Measurements from ENCODE around the gene SOS2. TPM values are rescaled to one million over a fixed set of nuclear protein-coding genes. Genes with fewer than 3 reads are reported as not detected.

SOS2 gene
- total RNA-seq, 2 donors from 2014 or later = 38.7 to 40.2 TPM

DNA sequence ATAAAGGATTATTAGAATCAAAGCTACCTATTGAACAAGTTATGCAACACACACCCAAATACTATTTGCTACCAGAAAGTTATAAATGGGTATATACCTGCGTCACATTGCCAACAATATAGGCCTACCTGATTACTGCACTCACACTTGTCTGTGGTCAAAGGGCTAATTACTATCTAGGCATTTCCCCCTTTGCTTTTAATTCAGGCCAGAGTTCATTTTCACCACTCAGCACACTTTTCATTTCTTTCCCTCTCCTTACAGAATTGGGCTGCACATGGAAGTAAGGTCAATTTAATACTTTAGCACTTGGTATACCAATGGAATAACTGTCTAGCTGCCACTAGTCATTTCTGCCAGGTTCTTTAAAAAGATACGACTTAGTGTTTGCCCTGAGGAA is 1.7 kb downstream of the SOS2 start:
- TF ChIP-seq, protein P1, sequence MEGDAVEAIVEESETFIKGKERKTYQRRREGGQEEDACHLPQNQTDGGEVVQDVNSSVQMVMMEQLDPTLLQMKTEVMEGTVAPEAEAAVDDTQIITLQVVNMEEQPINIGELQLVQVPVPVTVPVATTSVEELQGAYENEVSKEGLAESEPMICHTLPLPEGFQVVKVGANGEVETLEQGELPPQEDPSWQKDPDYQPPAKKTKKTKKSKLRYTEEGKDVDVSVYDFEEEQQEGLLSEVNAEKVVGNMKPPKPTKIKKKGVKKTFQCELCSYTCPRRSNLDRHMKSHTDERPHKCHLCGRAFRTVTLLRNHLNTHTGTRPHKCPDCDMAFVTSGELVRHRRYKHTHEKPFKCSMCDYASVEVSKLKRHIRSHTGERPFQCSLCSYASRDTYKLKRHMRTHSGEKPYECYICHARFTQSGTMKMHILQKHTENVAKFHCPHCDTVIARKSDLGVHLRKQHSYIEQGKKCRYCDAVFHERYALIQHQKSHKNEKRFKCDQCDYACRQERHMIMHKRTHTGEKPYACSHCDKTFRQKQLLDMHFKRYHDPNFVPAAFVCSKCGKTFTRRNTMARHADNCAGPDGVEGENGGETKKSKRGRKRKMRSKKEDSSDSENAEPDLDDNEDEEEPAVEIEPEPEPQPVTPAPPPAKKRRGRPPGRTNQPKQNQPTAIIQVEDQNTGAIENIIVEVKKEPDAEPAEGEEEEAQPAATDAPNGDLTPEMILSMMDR (IDR thresholded peaks at IDR 0.05) = no peak
- no peak for ATAC-seq (ENCODE audit: insufficient number of reproducible peaks, low FRiP score, low read depth)
- DNase-seq (ENCODE audit: low spot score) = no peak
- peak overlapping the region; percentile 96 to 97 for H3K27ac ChIP-seq
- peak overlapping the region; percentile 82 for H3K4me3 ChIP-seq
- peaks cover 45 to 73% of the 10 kb centered on the region in 2 donors for H3K4me1 ChIP-seq (ENCODE audit: control insufficient read depth in 1 of 2, low read depth in 2 of 2)
- H3K36me3 ChIP-seq = no peaks in the 10 kb centered on the region
- H3K9me3 ChIP-seq = no peaks in the 10 kb centered on the region
- no peaks in the 10 kb centered on the region for H3K27me3 ChIP-seq (replicated peaks; ENCODE audit: insufficient read depth)

DNA sequence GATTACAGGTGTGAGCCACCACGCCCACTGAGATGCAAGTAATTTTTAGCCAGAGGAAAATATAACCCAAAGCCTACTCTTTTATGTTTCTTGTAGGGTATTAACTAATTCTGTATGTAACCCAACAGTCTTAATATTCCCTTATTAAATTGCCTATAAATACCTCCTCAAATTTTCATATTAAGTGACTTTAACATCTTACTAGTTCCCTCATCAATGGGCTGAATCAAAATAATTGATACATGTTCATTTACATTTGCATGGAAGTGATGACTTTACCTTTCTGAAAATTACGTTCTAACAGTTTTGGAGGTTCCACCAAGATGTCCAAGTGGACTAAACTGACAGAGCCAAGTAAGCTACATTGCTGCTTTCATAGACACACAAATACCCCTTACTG is 3.1 kb downstream of the SOS2 start:
- H3K4me3 ChIP-seq = no peak overlapping the region
- TF ChIP-seq, protein P1 (IDR thresholded peaks at IDR 0.05) = no peak
- ATAC-seq (ENCODE audit: insufficient number of reproducible peaks, low FRiP score, low read depth) = no peak
- peaks cover 45 to 74% of the 10 kb centered on the region in 2 donors for H3K4me1 ChIP-seq (ENCODE audit: control insufficient read depth in 1 of 2, low read depth in 2 of 2)
- no peak overlapping the region for H3K27ac ChIP-seq
- no peak for DNase-seq (ENCODE audit: low spot score)
- H3K27me3 ChIP-seq (replicated peaks; ENCODE audit: insufficient read depth) = no peaks in the 10 kb centered on the region
- H3K9me3 ChIP-seq = no peaks in the 10 kb centered on the region
- no peaks in the 10 kb centered on the region for H3K36me3 ChIP-seq

DNA sequence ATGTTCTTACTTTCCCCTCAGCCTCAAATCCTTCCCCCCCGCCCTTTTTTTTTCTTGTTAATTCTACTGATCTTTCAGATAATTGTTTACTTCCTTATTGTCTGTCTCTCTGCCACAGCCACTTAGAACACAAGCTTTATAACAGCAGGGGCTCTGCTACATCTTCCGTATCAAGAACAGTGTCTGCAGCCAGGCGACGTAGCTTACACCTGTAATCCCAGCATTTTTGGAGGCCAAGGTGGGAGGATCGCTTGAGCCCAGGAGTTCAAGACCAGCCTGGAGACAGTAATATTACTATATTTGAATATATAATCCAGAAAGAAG is 5.4 kb downstream of the SOS2 start:
- Histone ChIP-seq H3K36me3 (no peaks in the 10 kb centered on the region), H3K4me1 (ENCODE audit: control insufficient read depth in 1 of 2, low read depth in 2 of 2) (peaks cover 47 to 78% of the 10 kb centered on the region in 2 donors), H3K27ac (peak overlapping the region; percentile 4 to 42), H3K27me3 (replicated peaks; ENCODE audit: insufficient read depth) (no peaks in the 10 kb centered on the region), H3K4me3 (no peak overlapping the region), H3K9me3 (no peaks in the 10 kb centered on the region)
- TF ChIP-seq, protein P1 (IDR thresholded peaks at IDR 0.05) = no peak
- ATAC-seq (ENCODE audit: insufficient number of reproducible peaks, low FRiP score, low read depth) (no peak), DNase-seq (ENCODE audit: low spot score) (no peak)

DNA sequence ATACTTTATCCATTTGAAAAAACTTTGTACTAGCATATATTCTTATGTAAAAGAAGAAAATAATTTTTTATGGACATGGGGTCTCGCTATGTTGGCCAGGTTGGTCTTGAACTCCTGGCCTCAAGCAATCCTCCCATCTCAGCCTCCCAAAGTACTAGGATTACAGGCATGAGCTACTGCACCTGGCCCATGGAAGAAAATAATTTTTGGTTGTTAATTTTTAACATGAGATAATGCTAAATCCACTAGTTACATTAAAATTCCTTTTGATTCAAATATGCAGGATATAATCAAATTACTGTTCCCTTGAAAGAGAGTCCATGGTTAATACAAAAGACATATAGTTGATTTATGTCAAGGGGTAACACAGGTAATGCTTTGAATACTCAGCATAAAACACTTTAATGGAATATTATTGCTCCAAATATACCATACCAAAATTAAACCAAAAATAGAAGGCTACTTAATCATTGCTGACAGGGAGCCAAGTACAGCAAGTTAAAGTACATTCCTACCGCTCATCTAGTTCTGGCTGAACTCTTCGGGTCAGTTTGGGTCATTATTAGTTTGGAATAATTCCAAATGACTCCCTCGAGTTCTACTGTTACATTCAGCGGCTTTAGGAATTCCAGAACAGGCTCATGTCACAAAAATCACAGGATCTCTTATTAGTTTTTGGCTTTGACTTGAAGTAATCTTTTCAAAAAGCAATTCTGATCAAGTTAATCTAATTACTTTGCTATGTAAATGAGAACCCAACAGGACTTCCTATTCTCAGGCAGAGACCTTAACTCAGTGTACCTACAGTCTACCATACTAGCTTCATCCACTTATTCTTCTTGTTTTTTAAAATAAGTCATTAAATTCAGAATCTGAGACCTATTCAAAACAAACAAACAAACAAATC is 6.1 kb downstream of the SOS2 start:
- TF ChIP-seq, protein P1 (IDR thresholded peaks at IDR 0.05) = no peak
- no peak for DNase-seq (ENCODE audit: low spot score)
- peak; percentile 80 for ATAC-seq (ENCODE audit: insufficient number of reproducible peaks, low FRiP score, low read depth)
- Histone ChIP-seq H3K36me3 (no peaks in the 10 kb centered on the region), H3K4me3 (peak overlapping the region; percentile 13), H3K9me3 (no peaks in the 10 kb centered on the region), H3K27ac (peak overlapping the region; percentile 51 to 70), H3K27me3 (replicated peaks; ENCODE audit: insufficient read depth) (no peaks in the 10 kb centered on the region), H3K4me1 (ENCODE audit: control insufficient read depth in 1 of 2, low read depth in 2 of 2) (peaks cover 47 to 82% of the 10 kb centered on the region in 2 donors)

DNA sequence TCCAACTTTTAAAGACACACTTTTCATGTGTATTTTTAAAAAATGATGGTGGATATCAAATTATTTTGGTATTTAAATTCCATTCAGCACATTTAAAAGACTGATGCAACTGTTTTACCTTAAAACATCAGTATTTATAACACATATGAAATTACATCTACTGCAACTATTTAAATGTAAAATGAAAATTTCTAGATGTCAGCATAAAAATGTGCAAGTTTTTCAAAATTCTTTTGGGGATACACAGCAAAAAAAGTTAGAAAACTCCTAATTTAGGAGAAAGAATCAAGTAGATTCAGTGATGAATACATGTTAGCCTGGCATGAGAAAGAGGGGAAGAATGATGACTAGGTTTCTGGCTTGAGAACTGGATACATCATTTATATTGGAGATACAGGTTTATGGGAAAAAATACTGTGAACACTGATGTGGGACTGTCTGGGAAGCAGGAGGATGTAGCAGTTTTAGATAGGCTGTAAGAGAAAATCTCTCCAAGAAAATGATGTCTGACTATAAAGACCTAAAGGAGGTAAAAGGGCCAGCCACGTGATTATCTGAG is 9.2 kb downstream of the SOS2 start:
- DNase-seq (ENCODE audit: low spot score) (no peak), ATAC-seq (ENCODE audit: insufficient number of reproducible peaks, low FRiP score, low read depth) (no peak)
- Histone ChIP-seq H3K4me3 (no peak overlapping the region), H3K27ac (no peak overlapping the region), H3K4me1 (ENCODE audit: control insufficient read depth in 1 of 2, low read depth in 2 of 2) (peaks cover 32 to 60% of the 10 kb centered on the region in 2 donors), H3K27me3 (replicated peaks; ENCODE audit: insufficient read depth) (no peaks in the 10 kb centered on the region), H3K9me3 (no peaks in the 10 kb centered on the region), H3K36me3 (no peaks in the 10 kb centered on the region)
- TF ChIP-seq, protein P1 (IDR thresholded peaks at IDR 0.05) = no peak

Data from thoracic aorta (tissue), 2 donors.